Transverse colon (tissue), 4 donors: ENCODE data around the gene EEPD1. TPM values are rescaled to one million over a fixed set of nuclear protein-coding genes. Genes with fewer than 3 reads are reported as not detected.

Source experiments
- DNase-seq: peaks from one replicate; pipeline ENCODE4 v3.0.0-alpha.2; 2019
- H3K27ac ChIP-seq, 4 donors: fragments of 200-600 bp; sonication (generic); 2 replicates each; pipeline ENCODE4 v1.5.1; 2016 to 2018; ENCODE audit warnings: inconsistent platforms in 4 of 4
- H3K27me3 ChIP-seq: fragments of 200-600 bp; sonication (generic); 2 replicates; pipeline ENCODE4 v1.5.1; 2017; ENCODE audit warnings: inconsistent platforms
- H3K36me3 ChIP-seq, 4 donors: fragments of 200-600 bp; sonication (generic); 2 replicates each; pipeline ENCODE4 v1.5.1; 2017 to 2019; ENCODE audit warnings: inconsistent platforms in 4 of 4
- H3K4me1 ChIP-seq, 4 donors: fragments of 200-600 bp; sonication (generic); 2 replicates each; pipeline ENCODE4 v1.5.1; 2017 to 2020; ENCODE audit warnings: inconsistent platforms in 4 of 4
- H3K4me3 ChIP-seq, 4 donors: fragments of 200-600 bp; sonication (generic); 1 replicate in 1 of 4; 2 replicates in 3 of 4; pipeline versions ENCODE4 v1.5.1 to v1.6.1; 2017 to 2019; ENCODE audit warnings: inconsistent platforms in 4 of 4
- H3K9me3 ChIP-seq, 2 donors: fragments of 200-600 bp; sonication (generic); 2 replicates each; pipeline ENCODE4 v1.5.1; 2017 to 2019; ENCODE audit warnings: inconsistent platforms in 2 of 2
- CTCF ChIP-seq, 5 experiments: fragments of 200-600 bp in 3 of 5; fragments of 450-650 bp in 2 of 5; sonication (generic) in 3 of 5; IDR thresholded peaks; 1 replicate in 2 of 5; 2 replicates in 3 of 5; pipeline ENCODE4 v1.5.1; 2016 to 2017; ENCODE audit warnings: antibody characterized with exemption in 5 of 5, inconsistent platforms in 3 of 5, mild to moderate bottlenecking in 2 of 5, moderate library complexity in 1 of 5
- EP300 ChIP-seq: sonication (generic); formaldehyde crosslinking; IDR thresholded peaks from one replicate; pipeline ENCODE4 v1.6.1; 2017; ENCODE audit warnings: antibody characterized with exemption, low read depth
- POLR2A ChIP-seq: fragments of 450-650 bp; IDR thresholded peaks from one replicate; pipeline ENCODE4 v1.6.1; 2016; ENCODE audit warnings: antibody characterized with exemption, mild to moderate bottlenecking, moderate library complexity
- POLR2AphosphoS5 ChIP-seq, 3 donors: sonication (generic); formaldehyde crosslinking; IDR thresholded peaks; one replicate each; pipeline ENCODE4 v1.6.1; 2016; ENCODE audit warnings: antibody characterized with exemption in 3 of 3
- WGBS, 2 donors: methylation state at CpG; one replicate each; pipeline ENCODE4 v1.1.5; 2018; ENCODE audit warnings: low coverage in 1 of 2; 5-methylcytosine and 5-hydroxymethylcytosine counted together
- in situ Hi-C, 4 donors: fragments of 200-750 bp; cut with MboI; loops; one replicate each; pipeline versions ENCODE4 v1.15.0 to v1.15.1; 2017; ENCODE audit warnings: low sequenced_read_pairs in 3 of 4, low pct_ligation_motif_present in 1 of 4, low pct_unique_long_range_greater_than_20kb in 1 of 4
- intact Hi-C: fragments of 100-400 bp; cut with DNase I; formaldehyde crosslinking; loops from one replicate; pipeline ENCODE4 v1.15.1; 2023; ENCODE audit warnings: low total_unique reads
- total RNA-seq, 4 donors: library from RNA; depleted of rRNA; stranded (reverse); fragments of >200 nt; gene quantifications; one replicate each; pipeline ENCODE4 v1.1.0, GENCODE V29; 2016

The EEPD1 gene
- total RNA-seq, 4 donors from 2014 or later = 16.2 to 36.2 (median 25.2) TPM

GRCh38 chr7:36208426-36208825, 55.4 kb downstream of the EEPD1 start:
- DNase-seq = no peak
- TF ChIP-seq POLR2AphosphoS5 (IDR thresholded peaks at IDR 0.05) = no peak
- TF ChIP-seq CTCF (IDR thresholded peaks at IDR 0.05) = no peak
- no peak for TF ChIP-seq POLR2A
- TF ChIP-seq EP300 = no peak
- intact Hi-C loops = no loop called here
- in situ Hi-C loops = no loop called here
- H3K27me3 ChIP-seq = no peaks in the 10 kb centered on the region
- H3K36me3 ChIP-seq = no peaks in the 10 kb centered on the region
- H3K4me3 ChIP-seq = no peak overlapping the region
- peak overlapping the region; percentile 57 to 73 (median 68) for H3K27ac ChIP-seq
- peaks cover 10 to 63% (median 31%) of the 10 kb centered on the region in 4 donors for H3K4me1 ChIP-seq
- no peaks in the 10 kb centered on the region for H3K9me3 ChIP-seq

DNA sequence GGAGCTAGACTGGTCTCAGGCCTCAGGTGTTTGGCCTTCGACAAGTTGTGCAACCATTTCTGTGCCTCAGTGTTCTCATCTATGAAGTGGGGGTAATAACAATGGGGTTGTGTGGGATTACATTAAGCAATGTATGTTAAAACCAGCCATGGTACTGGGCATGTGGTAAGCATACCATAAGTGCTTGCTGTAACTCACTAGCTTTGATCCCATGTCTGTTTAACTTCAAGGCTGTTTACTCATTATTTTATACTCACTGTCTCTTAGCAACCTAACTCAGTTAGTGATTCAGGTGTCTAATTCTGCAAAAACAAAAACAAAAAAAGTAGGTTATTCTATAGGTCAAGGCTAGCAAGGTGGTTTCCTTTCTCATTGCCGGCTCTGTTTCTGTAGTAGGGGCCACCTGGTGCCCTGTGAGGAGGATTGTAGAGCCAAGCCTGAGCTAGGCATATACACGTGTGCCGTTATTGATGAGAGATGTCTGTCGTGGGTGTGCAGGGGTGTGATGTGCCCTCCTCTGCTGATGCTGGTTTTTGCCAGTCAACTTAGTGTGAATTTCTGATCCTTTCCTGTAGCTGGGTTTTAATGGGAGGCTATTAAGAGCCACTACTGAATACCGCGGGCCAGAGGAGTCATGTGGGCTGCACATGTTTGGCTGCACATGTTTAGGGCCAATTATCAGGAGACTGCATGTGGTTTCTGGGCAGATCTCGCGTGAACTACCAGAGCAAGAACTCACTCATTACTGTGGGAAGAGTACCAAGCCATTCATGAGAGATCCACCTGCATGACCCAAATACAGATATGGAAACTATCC, 56.2 kb downstream of the EEPD1 start:
- H3K9me3 ChIP-seq = no peaks in the 10 kb centered on the region
- no peak for TF ChIP-seq POLR2A
- TF ChIP-seq EP300 = no peak
- no peak for TF ChIP-seq POLR2AphosphoS5 (IDR thresholded peaks at IDR 0.05)
- TF ChIP-seq CTCF (IDR thresholded peaks at IDR 0.05) = no peak
- intact Hi-C loops (no loop called here), in situ Hi-C loops (no loop called here)
- peak overlapping the region; percentile 57 to 73 (median 68) for H3K27ac ChIP-seq
- H3K27me3 ChIP-seq = no peaks in the 10 kb centered on the region
- H3K4me1 ChIP-seq = peaks cover 9 to 60% (median 31%) of the 10 kb centered on the region in 4 donors
- H3K36me3 ChIP-seq = no peaks in the 10 kb centered on the region
- 80% methylated on average over 9 of the region's 9 CpGs; no CpG with 5 or more reads in 1 of the 2 donors for WGBS, 2 donors
- no peak overlapping the region for H3K4me3 ChIP-seq
- no peak for DNase-seq

DNA sequence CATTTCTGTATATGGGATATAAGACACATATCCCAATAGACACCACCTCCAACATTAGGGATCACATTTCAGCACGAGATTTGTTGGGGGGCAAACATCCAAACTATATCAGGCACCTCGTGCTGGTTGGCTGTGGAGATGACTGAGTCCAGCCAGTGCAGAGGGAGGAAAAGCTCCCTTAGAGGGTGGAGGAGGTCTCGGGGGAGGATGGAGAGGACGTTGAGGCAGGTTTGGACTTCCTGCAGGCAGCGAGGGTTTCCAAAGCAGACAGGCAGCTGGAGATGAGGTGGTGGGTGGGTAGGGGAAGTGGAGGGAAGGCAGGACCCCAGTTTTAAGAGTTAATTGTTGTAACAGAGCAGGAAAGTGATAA, 56.7 kb downstream of the EEPD1 start:
- in situ Hi-C loops = no loop called here
- TF ChIP-seq POLR2AphosphoS5 (IDR thresholded peaks at IDR 0.05) (no peak), CTCF (IDR thresholded peaks at IDR 0.05) (no peak), EP300 (no peak), POLR2A (no peak)
- no peaks in the 10 kb centered on the region for H3K9me3 ChIP-seq
- intact Hi-C loops = no loop called here
- DNase-seq = no peak
- H3K27me3 ChIP-seq = no peaks in the 10 kb centered on the region
- H3K4me1 ChIP-seq = peaks cover 5 to 60% (median 32%) of the 10 kb centered on the region in 4 donors
- H3K36me3 ChIP-seq = no peaks in the 10 kb centered on the region
- WGBS, 2 donors = 38 to 80% methylated on average over 2 to 5 of the region's 5 CpGs
- H3K4me3 ChIP-seq = no peak overlapping the region
- H3K27ac ChIP-seq = peak overlapping the region; percentile 42 to 68 (median 62)

DNA sequence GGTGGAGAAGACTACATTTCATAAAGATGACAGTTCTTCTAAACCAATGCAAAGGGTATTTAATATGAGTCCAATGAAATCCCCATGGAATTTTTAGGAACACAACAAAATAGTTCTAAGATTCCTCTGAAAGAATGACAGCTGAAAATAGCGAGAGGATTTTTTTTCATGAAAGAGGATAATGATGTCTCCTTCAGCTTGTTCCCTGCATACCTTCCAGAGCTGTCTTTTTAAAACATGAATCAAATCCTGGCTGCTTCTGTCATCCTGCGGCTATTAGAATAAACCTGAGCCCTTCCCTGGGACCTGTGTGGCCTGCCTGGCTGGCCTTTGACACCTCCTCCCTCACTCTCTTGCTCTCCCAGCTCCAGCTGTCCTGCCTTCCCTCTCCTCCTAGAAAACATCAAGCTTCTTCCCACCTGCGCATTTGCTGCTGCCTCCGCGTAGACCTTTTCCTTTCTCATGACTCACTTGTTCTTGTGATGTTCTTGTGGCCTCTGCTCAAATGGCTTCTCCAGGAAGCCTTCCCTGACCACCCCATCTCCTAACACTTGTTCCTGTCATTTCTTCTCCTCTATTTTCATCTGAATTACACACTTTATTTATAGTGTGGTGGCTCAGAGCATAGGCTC, 57.4 kb downstream of the EEPD1 start:
- intact Hi-C loops = no loop called here
- 80 to 83% methylated on average over 5 of the region's 5 CpGs for WGBS, 2 donors
- peaks cover 5 to 61% (median 34%) of the 10 kb centered on the region in 4 donors for H3K4me1 ChIP-seq
- no peak for TF ChIP-seq CTCF (IDR thresholded peaks at IDR 0.05)
- TF ChIP-seq EP300 = no peak
- TF ChIP-seq POLR2A = no peak
- no peak for TF ChIP-seq POLR2AphosphoS5 (IDR thresholded peaks at IDR 0.05)
- no peaks in the 10 kb centered on the region for H3K9me3 ChIP-seq
- no peaks in the 10 kb centered on the region for H3K36me3 ChIP-seq
- peak overlapping the region; percentile 10 to 68 (median 54) for H3K27ac ChIP-seq
- no peak overlapping the region for H3K4me3 ChIP-seq
- in situ Hi-C loops = no loop called here
- no peaks in the 10 kb centered on the region for H3K27me3 ChIP-seq
- DNase-seq = no peak
